ENCODE data around the gene SLC25A34. TPM values are rescaled to one million over a fixed set of nuclear protein-coding genes. Genes with fewer than 3 reads are reported as not detected.

SLC25A34 gene
- total RNA-seq, 2 experiments from 2014 or later: 1.9 to 2.8 TPM

GRCh38 chr1:15727021-15727420 lies 9.0 kb upstream of the SLC25A34 start:
- H3K9me3 Mint-ChIP-seq: no peaks in the 10 kb centered on the region
- Histone ChIP-seq H3K9me3 (ENCODE audit: control insufficient read depth in 1 of 2, insufficient read depth in 1 of 2, low read length in 2 of 2) (no peaks in the 10 kb centered on the region), H3K27ac (ENCODE audit: low read depth in 1 of 2, low read length in 2 of 2) (no peak overlapping the region), H3K4me3 (ENCODE audit: low read length) (no peak overlapping the region), H3K27me3 (ENCODE audit: control insufficient read depth in 1 of 2, insufficient read depth in 2 of 2, low read length in 2 of 2) (no peaks in the 10 kb centered on the region), H3K4me1 (ENCODE audit: insufficient read depth, low read length) (no peaks in the 10 kb centered on the region), H3K36me3 (ENCODE audit: insufficient read depth, low read length) (peaks cover 76% of the 10 kb centered on the region)
- no peak overlapping the region for H3K4me3 Mint-ChIP-seq
- intact Hi-C loops (cut with DNase I, micrococcal nuclease): no loop called here
- H3K27me3 Mint-ChIP-seq: no peaks in the 10 kb centered on the region
- ChIA-PET POLR2A (no interaction called here), CTCF (interaction anchor here (0.6 kb wide), 1 partner anchor 150 kb away, joined by 3 read pairs; no protein-coding TSS in a partner anchor)
- no peak for TF ChIP-seq CTCF (IDR thresholded peaks at IDR 0.05)
- H3K36me3 Mint-ChIP-seq (ENCODE audit: low read depth): peaks cover 47% of the 10 kb centered on the region
- ATAC-seq (ENCODE audit: poor library complexity) (no peak), DNase-seq (no peak)
- H3K27ac Mint-ChIP-seq: no peak overlapping the region
- H3K4me1 Mint-ChIP-seq (ENCODE audit: low read depth): no peaks in the 10 kb centered on the region

GRCh38 chr1:15727424-15727823 lies 8.6 kb upstream of the SLC25A34 start:
- CTCF ChIA-PET: no interaction called here

GRCh38 chr1:15727866-15728534 lies 8.1 kb upstream of the SLC25A34 start:
- ATAC-seq (ENCODE audit: poor library complexity): no peak
- Mint-ChIP-seq H3K9me3 (no peaks in the 10 kb centered on the region), H3K4me3 (no peak overlapping the region), H3K27me3 (no peaks in the 10 kb centered on the region), H3K4me1 (ENCODE audit: low read depth) (no peaks in the 10 kb centered on the region), H3K27ac (no peak overlapping the region), H3K36me3 (ENCODE audit: low read depth) (peaks cover 48% of the 10 kb centered on the region)
- no peak for TF ChIP-seq CTCF (IDR thresholded peaks at IDR 0.05)
- Histone ChIP-seq H3K4me1 (ENCODE audit: insufficient read depth, low read length) (no peaks in the 10 kb centered on the region), H3K36me3 (ENCODE audit: insufficient read depth, low read length) (peaks cover 83% of the 10 kb centered on the region), H3K27ac (ENCODE audit: low read depth in 1 of 2, low read length in 2 of 2) (no peak overlapping the region), H3K9me3 (ENCODE audit: control insufficient read depth in 1 of 2, insufficient read depth in 1 of 2, low read length in 2 of 2) (no peaks in the 10 kb centered on the region), H3K4me3 (ENCODE audit: low read length) (no peak overlapping the region), H3K27me3 (ENCODE audit: control insufficient read depth in 1 of 2, insufficient read depth in 2 of 2, low read length in 2 of 2) (no peaks in the 10 kb centered on the region)
- ChIA-PET CTCF (no interaction called here), POLR2A (no interaction called here)
- intact Hi-C loops (cut with DNase I, micrococcal nuclease): no loop called here
- no peak for DNase-seq

More at GRCh38 chr1:15727424-15727823, 8.6 kb upstream of the SLC25A34 start:
- no peak overlapping the region for H3K4me3 Mint-ChIP-seq
- no peak for TF ChIP-seq CTCF (IDR thresholded peaks at IDR 0.05)
- H3K27me3 Mint-ChIP-seq: no peaks in the 10 kb centered on the region
- no peaks in the 10 kb centered on the region for H3K27me3 ChIP-seq (ENCODE audit: control insufficient read depth in 1 of 2, insufficient read depth in 2 of 2, low read length in 2 of 2)
- H3K27ac ChIP-seq (ENCODE audit: low read depth in 1 of 2, low read length in 2 of 2): no peak overlapping the region
- no peaks in the 10 kb centered on the region for H3K4me1 ChIP-seq (ENCODE audit: insufficient read depth, low read length)
- POLR2A ChIA-PET: no interaction called here
- intact Hi-C loops (cut with DNase I, micrococcal nuclease): no loop called here
- no peak overlapping the region for H3K4me3 ChIP-seq (ENCODE audit: low read length)
- H3K27ac Mint-ChIP-seq: no peak overlapping the region
- no peaks in the 10 kb centered on the region for H3K4me1 Mint-ChIP-seq (ENCODE audit: low read depth)
- ATAC-seq (ENCODE audit: poor library complexity) (no peak), DNase-seq (no peak)
- no peaks in the 10 kb centered on the region for H3K9me3 Mint-ChIP-seq
- peaks cover 80% of the 10 kb centered on the region for H3K36me3 ChIP-seq (ENCODE audit: insufficient read depth, low read length)
- H3K36me3 Mint-ChIP-seq (ENCODE audit: low read depth): peaks cover 48% of the 10 kb centered on the region
- no peaks in the 10 kb centered on the region for H3K9me3 ChIP-seq (ENCODE audit: control insufficient read depth in 1 of 2, insufficient read depth in 1 of 2, low read length in 2 of 2)

Measured in CD4-positive, alpha-beta T cell (primary cell).